ENCODE data around the gene SEMA3D.
A peak's percentile ranks its signal among the peaks of the same experiment; 100 is the strongest.

The SEMA3D gene

GRCh38 chr7:85186083-85186520 lies 754 bp downstream of the SEMA3D start:
- no peak for TF ChIP-seq CTCF (IDR thresholded peaks at IDR 0.05; ENCODE audit: low read depth, low read length)
- H3K4me3 ChIP-seq (replicated peaks in 1 of 2; ENCODE audit: low read depth in 2 of 2, low read length in 2 of 2): peak overlapping the region; percentile 67 to 70
- DNase-seq (ENCODE audit: low read depth in 2 of 2): peak; percentile 48 to 65

- peak; percentile 60 to 72 for DNase-seq (ENCODE audit: low read depth in 2 of 2)
- no peak for TF ChIP-seq CTCF (IDR thresholded peaks at IDR 0.05; ENCODE audit: low read depth, low read length)
- peak overlapping the region; percentile 67 to 70 for H3K4me3 ChIP-seq (replicated peaks in 1 of 2; ENCODE audit: low read depth in 2 of 2, low read length in 2 of 2)
These were observed 1.3 kb downstream of the SEMA3D start for GRCh38 chr7:85185424-85186082.

- no peak for TF ChIP-seq CTCF (IDR thresholded peaks at IDR 0.05; ENCODE audit: low read depth, low read length)
- peak; percentile 41 to 72 for DNase-seq (ENCODE audit: low read depth in 2 of 2)
- peak overlapping the region; percentile 67 to 70 for H3K4me3 ChIP-seq (replicated peaks in 1 of 2; ENCODE audit: low read depth in 2 of 2, low read length in 2 of 2)
These were observed 2.0 kb downstream of the SEMA3D start for GRCh38 chr7:85184599-85185423.

GRCh38 chr7:85183296-85183695 lies 3.6 kb downstream of the SEMA3D start:
- DNase-seq (ENCODE audit: low read depth in 2 of 2): no peak
- H3K4me3 ChIP-seq (replicated peaks in 1 of 2; ENCODE audit: low read depth in 2 of 2, low read length in 2 of 2): no peak overlapping the region
- no peak for TF ChIP-seq CTCF (IDR thresholded peaks at IDR 0.05; ENCODE audit: low read depth, low read length)

- DNase-seq (ENCODE audit: low read depth in 2 of 2): no peak
- H3K4me3 ChIP-seq (replicated peaks in 1 of 2; ENCODE audit: low read depth in 2 of 2, low read length in 2 of 2): no peak overlapping the region
- no peak for TF ChIP-seq CTCF (IDR thresholded peaks at IDR 0.05; ENCODE audit: low read depth, low read length)
These were observed 8.1 kb downstream of the SEMA3D start for GRCh38 chr7:85178531-85179298.

GRCh38 chr7:85177316-85177715 lies 9.5 kb downstream of the SEMA3D start:
- no peak overlapping the region for H3K4me3 ChIP-seq (replicated peaks in 1 of 2; ENCODE audit: low read depth in 2 of 2, low read length in 2 of 2)
- no peak for DNase-seq (ENCODE audit: low read depth in 2 of 2)
- no peak for TF ChIP-seq CTCF (IDR thresholded peaks at IDR 0.05; ENCODE audit: low read depth, low read length)
